Effector CD4-positive, alpha-beta T cell (primary cell): ENCODE results near the gene SCART1.
A peak's percentile ranks its signal among the peaks of the same experiment; 100 is the strongest.

Experiments
- DNase-seq: peaks from one replicate; pipeline ENCODE4 v3.0.0-alpha.2; 2020

Gene SCART1

DNA sequence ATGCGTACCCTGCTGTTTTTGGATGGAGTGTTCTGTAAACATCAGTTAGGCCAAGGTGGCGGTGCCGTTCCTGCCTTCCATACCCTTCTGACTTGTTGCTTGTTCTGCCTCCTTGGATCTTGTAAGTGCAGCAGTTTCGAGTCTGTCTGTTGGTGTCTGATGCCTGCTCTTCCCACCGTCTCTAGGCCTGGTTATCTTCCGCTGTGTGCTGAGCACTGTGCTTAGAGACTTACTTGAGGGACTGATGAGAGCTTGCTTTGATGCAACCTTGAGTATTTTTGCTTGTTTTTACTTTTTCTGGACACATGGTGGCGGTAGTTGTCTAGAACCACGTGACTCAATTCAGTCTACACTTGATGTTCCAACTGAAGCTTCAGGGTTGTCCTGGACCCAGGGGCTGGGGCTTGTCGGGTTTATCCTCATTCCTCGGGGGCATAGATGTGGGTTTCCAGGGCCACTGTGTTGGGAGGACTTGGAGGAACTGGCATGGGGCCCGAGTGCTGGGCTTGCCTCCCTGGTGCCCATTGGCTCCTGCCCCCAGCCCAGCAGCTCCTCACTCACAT, 15.0 kb upstream of the SCART1 start:
- no peak for DNase-seq

DNA sequence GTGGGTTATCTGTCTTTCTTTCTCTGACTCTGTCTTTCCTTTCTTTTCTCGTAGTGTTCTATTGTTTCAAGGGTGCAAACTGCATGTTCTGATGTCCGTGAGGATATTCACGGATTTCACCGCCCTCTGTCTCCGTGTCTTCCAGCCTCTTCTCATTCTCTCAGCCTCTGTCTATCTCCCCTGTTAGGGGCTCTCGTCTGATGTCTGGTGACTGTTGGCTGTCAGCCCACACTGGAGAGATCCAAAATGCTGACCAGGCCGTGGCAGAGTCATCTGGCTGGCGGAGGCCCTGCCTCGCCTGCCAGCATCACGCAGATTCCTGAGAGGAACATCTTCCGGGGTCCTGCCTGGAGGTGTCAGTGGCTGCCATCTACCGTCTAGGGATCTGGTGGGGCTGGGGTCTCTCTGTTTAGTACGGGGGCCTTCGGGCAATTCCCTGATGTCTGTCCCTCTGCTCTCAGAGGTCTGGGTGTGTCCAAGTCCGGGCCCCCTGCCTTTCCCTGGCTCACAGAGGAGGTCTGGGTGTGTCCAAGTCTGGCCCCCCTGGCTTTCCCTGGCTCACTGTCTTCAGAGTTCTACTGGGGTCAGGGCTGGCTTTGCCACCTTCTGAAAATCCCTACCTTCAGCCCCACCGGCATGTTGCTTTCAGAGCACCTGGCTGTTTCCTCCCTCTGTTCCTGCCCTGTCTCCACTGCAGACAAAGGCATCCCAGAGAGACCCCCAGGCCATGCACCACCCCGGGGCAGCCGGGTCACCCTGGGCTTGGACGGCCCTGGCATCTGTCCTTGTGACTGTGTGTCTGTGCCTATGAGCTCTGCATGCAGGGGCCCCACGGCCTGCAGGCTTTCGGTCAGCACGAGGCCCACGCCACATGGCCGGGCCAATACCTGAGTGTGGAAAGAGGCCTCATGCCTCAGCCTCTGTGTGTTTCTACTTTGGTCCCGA, 14.0 kb upstream of the SCART1 start:
- DNase-seq, result no peak

DNA sequence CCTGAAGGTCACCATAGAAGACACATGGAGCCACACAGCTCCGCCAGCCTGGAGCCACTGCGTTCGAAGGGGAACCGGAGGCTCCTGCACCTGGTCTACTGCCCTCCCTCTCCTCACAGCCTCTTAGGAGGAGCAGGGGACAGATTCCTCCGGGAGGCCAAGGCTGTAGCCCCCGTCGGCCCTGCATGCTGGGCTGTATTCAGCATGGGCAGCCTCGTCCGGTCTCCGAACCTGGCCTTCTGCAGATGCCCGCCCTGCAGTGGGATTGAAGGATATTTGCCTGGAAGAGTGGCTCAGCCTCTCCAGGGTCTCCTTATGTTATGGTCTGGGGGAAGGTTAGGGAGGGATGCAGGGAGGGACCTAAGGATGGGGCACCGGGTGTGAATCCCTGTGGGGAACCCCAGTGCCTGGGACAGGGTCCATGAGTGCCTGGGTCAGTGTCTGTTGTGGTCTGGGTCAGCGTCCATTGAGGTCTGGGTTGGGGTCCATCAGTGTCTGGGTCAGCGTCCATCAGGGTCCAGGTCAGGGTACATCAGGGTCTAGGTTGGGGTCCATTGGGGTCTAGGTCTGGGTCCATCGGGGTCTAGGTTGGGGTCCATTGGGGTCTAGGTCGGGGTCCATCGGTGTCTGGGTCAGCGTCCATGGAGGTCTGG, 13.0 kb upstream of the SCART1 start:
- DNase-seq, result no peak

DNA sequence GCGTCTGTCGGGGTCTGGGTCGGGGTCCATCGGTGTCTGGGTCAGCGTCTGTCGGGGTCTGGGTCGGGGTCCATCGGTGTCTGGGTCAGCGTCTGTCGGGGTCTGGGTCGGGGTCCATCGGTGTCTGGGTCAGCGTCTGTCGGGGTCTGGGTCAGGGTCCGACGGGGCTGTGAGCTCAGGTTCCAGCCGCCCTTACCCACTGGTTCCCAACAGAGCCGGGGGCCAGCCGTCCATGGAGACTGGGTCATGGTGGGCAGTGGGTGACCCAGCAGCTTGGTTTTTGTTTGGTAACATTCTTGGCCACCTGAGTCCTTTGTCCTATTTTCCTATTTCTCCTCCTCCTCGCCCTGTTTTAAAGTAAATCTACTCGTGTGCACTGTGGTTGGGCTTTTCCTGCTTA, 12.4 kb upstream of the SCART1 start:
- DNase-seq, result peak; percentile 0

DNA sequence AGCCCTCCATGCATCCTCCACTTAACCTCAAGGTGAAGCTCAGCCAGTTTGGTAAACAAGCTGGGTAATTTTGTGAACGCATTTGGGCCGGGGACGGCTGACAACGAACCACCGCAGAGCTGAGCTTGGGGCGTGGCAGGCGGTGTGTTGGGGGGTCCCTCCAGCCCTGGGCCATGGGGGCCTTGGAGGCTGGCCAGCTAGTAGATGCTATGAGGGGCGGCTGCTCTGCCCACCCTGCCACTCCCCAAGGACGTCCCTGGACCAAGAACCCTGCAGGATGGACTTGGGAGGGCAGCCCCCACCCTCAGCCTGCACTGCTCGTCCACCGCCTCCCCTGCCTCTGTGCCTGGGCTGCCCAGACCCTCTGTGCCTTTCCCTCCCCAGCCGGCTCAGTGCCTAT, 12.0 kb upstream of the SCART1 start:
- DNase-seq, result no peak

DNA sequence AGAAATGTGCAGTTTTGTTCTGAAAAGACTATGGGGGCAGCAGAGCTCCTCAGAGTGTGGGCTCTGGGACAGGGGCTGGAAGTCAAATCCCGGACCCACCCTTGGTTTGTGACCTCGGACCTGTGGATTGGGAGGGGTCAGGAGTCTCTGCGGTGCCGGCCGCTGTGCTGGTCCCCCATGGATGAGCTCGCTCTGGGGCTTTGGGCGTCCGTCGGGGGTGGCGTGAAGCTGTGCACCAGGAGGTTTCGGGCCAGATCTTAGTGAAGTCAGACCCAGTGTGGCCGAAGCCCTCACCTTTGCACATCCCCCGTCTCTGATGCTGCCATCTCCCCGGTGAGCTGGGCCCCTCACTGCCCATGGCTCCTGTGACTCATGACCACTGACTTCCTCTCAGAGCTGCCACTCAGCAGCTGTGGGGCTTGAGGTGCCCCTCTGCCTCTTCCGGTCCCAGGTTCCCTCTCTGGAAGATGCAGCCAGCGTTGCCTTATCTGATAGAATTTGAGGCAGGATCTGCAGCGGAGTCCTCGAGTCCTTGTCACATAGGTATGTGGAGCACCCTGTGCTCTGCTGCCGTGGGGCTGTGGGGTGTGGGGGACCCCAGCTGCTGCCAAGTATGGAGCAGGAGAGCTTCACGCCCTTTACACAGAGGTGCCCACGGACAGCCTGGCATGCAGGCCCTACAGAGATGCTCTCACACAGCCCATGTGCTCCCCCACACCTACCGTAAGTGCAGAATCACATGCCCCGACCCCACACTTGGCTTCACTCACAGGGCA, 11.4 kb upstream of the SCART1 start:
- peak; percentile 2 for DNase-seq

DNA sequence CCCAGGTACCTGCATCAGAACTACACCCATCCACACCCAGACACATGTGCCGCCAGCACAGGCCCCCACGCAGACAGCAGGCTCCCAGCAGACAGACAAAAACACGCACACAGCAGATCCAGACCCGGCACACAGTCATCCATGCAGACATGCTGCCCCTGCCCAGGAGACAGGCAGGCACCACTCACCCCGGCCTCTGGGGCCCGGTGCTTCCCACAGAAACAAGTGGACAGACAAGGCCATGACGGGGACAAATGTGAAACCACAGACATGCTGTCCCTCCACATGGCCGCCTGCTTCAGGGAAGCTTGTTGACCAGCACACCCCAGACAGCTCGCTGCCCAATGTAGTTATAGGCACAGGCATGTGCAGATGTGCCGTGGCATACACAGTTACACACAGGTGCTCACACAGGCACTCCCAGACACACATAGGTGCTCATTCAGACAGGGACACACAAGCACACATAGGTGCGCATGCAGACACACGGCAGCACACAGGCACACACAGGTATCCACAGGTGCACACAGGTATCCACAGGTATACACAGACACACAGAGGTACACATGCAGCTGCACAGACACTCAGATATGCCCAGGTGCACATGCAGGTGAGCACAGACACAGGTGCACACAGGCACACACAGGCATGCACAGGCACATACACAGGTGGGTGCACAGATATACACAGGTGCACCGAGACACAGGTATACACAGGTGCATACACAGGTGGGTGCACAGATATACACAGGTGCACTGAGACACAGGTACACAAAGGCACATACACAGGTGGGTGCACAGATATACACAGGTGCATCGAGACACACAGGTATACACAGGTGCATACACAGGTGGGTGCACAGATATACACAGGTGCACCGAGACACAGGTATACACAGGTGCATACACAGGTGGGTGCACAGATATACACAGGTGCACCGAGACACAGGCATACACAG, 10.5 kb upstream of the SCART1 start:
- DNase-seq, result no peak

DNA sequence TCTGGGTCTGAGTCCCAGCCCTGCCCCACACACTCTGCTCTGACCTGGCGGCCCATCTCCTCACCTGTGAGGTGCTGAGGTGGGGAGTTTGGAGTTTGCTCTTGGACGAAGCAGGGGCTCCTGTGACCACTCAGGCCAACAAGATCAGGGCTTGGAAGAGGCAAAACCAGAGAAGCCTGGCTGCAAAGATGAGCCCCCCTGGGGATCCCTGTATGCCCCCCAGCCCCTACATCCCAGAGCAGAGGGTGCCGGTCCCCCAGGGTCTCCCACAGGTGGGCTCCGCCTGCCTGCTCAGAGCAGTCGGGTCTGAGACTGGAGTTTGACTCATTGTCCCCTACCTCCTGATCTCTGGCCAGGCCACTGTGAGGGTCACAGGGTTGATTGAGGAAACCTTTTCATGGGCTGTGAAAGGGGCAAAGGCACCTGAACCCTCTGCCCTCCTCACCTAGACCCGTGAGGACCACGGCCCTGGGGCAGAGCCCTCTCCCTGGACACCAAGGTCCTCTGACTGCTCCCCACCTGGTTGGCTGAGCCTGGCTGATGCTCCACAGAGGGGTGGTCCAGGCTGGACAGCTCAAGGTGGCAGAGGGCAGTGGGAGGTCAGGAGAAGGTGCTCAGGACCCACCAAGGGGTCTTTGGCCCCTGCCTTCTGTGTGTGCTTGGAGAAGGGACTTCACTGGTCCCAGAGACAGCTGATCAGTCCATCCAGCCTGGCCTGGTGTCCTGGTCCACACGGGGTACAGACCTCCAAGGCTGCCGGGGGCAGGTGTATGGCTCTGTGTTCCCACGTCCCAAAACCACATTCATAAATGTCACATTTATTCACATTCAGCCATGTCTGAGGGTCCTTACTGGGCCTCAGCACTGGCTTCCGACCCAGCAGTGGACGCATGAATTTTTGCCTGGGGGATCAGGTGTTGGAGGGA, 9.1 kb upstream of the SCART1 start:
- no peak for DNase-seq

DNA sequence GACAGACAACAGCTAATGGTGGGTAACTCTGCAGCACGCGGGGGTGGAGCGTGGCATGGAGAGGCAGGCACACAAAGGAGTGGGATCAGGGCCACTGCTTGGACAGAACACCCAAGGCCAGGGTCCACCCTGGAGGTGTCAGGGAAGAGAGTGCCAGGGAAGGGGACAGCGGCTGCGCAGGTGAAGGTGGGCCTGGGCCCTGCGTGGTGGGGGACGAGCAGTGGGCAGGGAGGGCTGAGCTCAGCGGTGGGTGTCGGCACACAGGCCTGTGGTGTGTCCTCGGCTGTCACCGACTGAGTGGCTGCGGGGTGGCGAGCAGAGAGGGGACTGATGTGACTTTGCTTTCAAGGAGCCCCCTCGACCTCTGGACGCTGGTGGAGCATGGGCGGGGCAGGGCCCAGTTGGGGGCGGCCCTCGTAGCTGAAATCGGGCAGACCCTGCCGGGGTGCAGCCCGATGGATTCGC, 8.4 kb upstream of the SCART1 start:
- no peak for DNase-seq

DNA sequence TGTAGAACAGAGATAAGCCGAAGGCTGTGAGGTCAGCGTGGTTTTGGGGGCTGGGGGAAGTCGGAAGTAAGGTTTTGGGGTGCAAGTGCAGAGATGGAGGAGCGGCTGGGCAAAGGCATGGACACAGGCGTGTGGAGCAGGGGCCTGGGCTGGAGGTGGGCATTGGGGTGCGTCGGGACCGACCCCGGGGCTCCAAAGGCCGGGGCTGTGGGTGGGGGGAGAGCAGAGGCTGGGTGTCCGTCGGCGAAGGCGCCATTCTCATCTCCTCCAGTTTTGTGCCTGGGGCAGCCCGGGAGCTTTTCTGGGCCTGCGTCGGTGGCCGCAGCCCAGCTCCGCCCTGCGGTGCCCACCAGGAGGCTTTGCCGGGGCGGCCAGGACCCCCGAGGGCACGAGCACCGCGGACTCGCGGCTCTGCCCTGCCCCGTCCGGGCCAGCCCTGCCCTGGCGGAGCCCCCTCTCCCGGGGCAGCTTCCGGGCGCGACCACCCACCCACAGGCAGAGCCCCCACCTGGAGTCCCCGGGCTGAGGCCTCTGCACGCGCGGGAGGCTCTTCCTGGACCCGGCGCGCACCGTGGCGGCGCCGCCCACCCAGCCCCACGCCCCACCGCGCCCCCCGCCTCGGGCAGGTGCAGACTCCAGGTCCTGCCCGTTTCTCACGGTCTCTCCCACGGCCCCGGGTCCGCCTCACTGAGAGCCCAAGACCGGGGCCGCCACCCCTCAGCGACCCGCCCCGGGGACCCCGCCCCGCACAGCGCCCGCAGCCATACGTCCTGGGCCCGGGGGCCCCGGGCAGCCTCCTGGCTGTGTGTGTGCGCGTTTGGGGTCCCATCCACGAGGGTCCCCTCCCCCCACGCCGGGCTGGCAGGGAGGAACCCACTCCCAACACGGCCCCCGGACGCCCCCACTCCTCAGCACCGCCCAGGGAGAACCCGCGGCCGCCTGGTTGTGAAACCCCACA, 7.7 kb upstream of the SCART1 start:
- no peak for DNase-seq

DNA sequence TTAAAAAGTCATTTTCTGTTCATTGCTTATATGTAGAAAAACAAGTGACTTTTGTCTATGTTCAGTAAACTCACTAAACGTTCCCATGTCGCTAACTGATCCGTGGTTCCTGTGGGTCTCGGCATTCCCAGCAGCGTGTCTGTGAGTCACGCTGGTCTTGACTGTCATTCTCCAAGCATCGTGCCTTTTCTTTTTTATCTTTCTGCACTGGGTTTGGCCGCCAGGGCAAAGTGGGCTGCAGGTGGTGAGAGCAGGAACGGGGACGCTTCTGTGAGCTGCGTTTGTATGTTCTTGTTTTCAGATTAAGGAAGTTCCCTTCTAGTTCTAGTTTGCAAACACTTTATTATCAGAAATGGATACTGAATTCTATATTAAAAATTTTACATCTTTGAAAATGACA, 6.8 kb upstream of the SCART1 start:
- no peak for DNase-seq

DNA sequence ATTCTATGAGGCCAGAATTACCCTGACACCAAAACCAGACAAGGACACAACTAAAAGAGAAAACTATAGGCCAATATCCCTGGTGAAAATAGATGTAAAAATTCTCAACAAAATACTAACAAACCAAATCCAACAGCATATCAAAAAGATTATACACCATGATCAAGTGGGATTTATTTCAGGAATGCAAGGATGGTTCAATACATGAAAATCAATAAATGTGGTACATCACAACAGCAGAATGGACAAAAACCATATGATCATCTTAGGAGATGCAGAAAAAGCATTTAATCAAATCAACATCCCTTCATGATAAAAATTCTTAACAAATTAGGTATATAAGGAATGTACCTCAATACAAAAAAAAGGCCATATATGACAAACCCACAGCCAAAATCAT, 5.6 kb upstream of the SCART1 start:
- no peak for DNase-seq

DNA sequence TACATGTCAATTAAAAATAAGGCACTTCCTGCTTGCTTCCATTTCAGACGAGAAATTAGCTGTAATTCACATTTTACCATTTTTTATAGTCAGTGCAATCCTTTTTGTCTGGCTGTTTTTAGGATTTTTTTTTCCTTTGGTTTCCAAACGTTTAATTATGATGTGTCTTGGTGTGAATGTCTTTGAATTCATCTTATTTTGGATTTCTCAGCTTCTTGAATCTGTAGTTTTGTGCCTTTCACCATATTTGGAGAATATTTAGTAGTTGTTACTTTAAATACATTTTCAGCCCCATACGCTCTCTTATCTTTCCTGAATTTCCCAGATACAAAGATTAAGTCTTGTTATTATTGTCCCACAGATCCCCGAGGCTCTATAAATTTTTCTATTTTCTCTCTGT, 2.4 kb upstream of the SCART1 start:
- DNase-seq, result no peak

DNA sequence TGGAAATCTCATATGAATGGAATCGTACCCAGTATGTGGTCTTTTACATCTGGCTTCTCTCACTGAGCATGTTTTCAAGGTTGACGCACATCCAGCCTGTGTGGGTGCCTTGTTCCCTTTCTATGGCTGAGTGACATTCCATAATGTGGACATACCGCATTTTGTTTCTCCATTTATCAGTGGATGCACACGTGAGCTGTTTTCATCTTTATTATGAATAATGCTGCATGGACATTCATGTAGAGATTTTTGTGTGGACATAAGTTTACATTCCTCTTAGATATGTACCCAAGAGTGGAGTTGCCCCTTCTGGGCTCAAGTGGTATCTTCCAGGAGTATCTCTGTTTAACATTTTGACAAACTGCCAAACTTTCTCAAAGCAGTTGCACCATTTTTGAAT, 1.3 kb upstream of the SCART1 start:
- DNase-seq, result no peak

DNA sequence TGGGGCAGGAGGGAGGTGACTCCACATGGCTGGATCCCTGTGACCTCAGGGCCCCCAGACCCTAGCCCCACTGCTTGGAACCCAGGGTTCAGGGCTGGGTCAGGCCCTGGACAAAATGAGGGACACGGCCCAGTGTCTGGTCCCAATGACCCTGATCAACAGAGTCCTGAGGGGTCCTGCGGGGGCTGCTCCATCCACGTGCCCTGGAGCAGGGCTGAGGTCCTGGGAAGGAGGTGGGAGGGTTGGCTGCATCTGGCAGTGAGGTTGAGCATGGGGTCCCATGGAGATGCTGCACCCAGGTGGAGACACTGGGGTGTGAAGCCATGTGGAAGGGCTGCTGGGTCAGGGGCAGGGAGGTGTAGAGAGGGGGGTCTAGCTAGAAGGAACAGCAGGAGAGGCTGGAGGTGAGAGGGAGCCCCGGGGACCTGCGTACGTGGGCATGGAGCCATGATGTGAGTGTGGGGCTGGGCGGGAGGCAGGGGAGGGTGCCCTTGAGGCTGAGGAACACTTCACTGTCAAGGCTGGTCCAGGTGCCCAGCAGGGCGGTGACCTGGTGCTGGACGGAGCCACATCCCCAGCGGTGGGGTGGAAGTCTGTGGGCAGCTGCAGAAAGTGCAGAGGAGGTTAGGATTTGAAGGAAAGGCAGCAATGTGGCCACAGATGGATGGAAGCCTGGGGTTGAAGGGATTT, 604 bp downstream of the SCART1 start:
- DNase-seq, result no peak

DNA sequence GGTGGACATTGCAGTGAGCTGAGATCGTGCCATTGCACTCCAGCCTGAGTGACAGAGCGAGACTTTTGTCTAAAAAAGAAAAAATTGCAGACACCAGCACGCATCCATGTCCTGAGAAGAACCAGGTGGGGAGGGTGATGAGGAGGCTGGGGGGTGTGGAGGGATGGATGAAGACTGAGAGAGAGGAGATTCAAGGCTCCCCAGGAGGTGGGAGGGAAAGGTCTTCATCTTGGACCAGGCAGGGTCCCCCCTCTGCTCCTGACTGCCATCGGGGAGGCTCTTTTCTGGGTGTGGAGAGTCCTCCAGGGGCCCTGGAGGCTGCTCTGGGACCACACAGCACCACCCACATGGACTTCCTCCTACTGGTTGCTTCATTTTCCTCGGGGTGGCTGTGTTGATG, 1.5 kb downstream of the SCART1 start:
- DNase-seq, result no peak

DNA sequence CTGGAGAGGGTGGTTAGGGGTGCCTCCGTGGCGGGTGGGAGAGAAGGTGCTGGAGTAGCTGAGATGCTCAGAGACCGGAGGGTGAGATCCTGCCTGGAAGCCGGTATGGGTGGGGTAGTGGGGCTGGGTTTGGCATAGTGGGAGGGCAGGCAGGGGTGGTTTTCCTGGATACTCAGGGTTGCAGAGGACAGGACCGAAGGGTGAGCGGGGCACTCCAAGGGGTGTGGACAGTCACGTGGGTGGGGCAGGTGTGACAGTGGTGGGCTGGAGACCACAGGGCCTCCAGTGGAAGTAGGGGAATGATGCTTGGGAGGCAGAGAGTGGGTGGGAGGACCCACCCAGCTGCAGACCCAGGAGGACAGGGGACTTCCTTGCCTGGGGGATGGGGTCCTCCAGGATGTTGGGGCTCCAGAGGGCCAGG, 1.9 kb downstream of the SCART1 start:
- no peak for DNase-seq

DNA sequence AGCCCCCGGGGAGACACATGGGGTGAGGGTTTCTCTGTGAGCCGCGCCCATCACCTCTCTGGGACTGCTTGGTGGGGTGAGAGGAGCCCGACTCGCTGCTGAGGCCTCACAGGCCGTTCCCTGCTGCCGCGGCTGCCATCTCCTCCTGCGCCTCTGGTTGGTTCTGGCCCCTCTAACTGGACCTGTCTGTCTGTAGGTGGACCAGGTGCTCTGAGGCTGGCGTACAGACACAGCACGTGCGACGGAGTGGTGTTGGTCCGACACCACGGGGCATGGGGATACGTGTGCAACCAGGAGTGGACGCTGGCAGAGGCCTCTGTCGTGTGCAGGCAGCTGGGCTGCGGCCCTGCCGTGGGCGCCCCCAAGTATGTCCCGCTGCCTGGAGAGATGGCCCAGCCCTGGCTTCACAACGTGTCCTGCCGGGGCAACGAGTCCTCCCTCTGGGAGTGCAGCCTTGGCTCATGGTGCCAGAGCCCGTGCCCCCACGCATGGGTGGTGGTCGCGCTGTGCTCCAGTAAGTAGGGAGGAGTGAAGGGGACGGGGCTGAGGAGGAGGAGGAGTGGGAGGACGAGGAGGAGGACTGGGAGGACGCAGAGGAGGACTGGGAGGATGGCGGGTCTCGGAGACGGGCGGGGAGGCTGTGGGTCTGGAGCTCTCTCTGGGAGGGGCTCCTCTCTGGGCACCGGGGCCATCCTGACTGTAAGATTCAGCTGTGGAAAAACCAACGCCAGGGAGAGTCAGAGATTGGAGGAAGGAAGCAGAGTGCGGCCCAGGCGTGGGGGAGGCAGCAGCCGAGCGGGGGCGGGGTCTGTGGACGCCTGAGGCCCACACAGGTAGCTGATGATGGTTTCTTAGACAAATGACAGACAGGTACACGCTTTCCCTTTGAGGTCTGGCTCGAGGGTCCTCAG, 2.6 kb downstream of the SCART1 start:
- DNase-seq, result no peak
